Naive thymus-derived CD8-positive, alpha-beta T cell (primary cell): ENCODE measurements around the gene MXRA7. TPM values are rescaled to one million over a fixed set of nuclear protein-coding genes. Genes with fewer than 3 reads are reported as not detected.
"Not testable (repeated sequence)": the region's sequence is repeated elsewhere in the genome, so short reads cannot be mapped to it uniquely, and the experiment has no call there.

Experiments
- ATAC-seq, 2 donors: fragments of 150-1000 bp; cut with Tn5 transposase in 1 of 2; sonication (Bioruptor Pico), chemical (Tn5 transposase) in 1 of 2; 1 replicate in 1 of 2; 2 replicates in 1 of 2; pipeline ENCODE4 v1.10.0; 2021; ENCODE audit warnings: mild to moderate bottlenecking in 2 of 2, moderate library complexity in 2 of 2
- POLR2A ChIA-PET: fragments of 350-600 bp; sonication (Branson Sonifier 250); formaldehyde crosslinking; loops from one replicate; lab custom pipeline; 2021; ENCODE audit warnings: antibody characterized with exemption; lab: Charles Lee
- DNase-seq, 10 donors: peaks; one replicate each; pipeline versions ENCODE4 v3.0.0 to v3.0.0-alpha.2; 2020 to 2022
- H3K27ac Mint-ChIP-seq, 10 donors: one replicate each; pipeline ENCODE4 v1.8.0; 2020 to 2022; ENCODE audit warnings: mild to moderate bottlenecking in 10 of 10, mixed read lengths in 10 of 10, moderate library complexity in 4 of 10, inconsistent platforms in 1 of 10
- H3K27me3 Mint-ChIP-seq, 5 donors: one replicate each; pipeline ENCODE4 v1.8.0; 2021 to 2022; ENCODE audit warnings: mixed read lengths in 5 of 5
- H3K36me3 Mint-ChIP-seq, 3 donors: one replicate each; pipeline ENCODE4 v1.8.0; 2020 to 2022; ENCODE audit warnings: mixed read lengths in 3 of 3, mild to moderate bottlenecking in 2 of 3, inconsistent platforms in 1 of 3
- H3K4me1 Mint-ChIP-seq, 4 donors: one replicate each; pipeline ENCODE4 v1.8.0; 2021 to 2022; ENCODE audit warnings: mixed read lengths in 4 of 4
- H3K4me3 Mint-ChIP-seq, 10 donors: one replicate each; pipeline ENCODE4 v1.8.0; 2020 to 2022; ENCODE audit warnings: mild to moderate bottlenecking in 10 of 10, mixed read lengths in 10 of 10, moderate library complexity in 6 of 10, inconsistent platforms in 1 of 10
- H3K9me3 Mint-ChIP-seq, 9 donors: one replicate each; pipeline ENCODE4 v1.8.0; 2020 to 2022; ENCODE audit warnings: mixed read lengths in 9 of 9, mild to moderate bottlenecking in 3 of 9, inconsistent platforms in 1 of 9, moderate library complexity in 1 of 9
- polyA plus RNA-seq, 3 donors: library from polyadenylated mRNA; unstranded; fragments of 300-500 nt; fragmentation: Illumina TruSeq; gene quantifications; one replicate each; pipeline ENCODE4 v1.2.3, GENCODE V29; 2021
- total RNA-seq, 8 experiments: library from RNA in 2 of 8; stranded (reverse) in 2 of 8; gene quantifications; one replicate each; pipeline ENCODE4 v1.2.3 and lab custom pipeline; 2021 to 2026

The MXRA7 gene, protein sequence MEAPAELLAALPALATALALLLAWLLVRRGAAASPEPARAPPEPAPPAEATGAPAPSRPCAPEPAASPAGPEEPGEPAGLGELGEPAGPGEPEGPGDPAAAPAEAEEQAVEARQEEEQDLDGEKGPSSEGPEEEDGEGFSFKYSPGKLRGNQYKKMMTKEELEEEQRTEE
- total RNA-seq (10 to 100 TPM; 13.9 to 16.3 TPM), polyA plus RNA-seq (10 to 100 TPM in 1 of 3 donors, 1 to 10 TPM in 2; 2.2 to 25.3 (median 5.4) TPM), total RNA-seq (lab: John Stamatoyannopoulos, UW) (2.5 to 19.5 (median 6.7) reads per million in 6 experiments)

- H3K9me3 Mint-ChIP-seq = no peaks in the 10 kb centered on the region
- ATAC-seq = peak; percentile 45 to 54
- H3K36me3 Mint-ChIP-seq = peaks cover 0 to 12% (median 2%) of the 10 kb centered on the region in 3 donors
- peaks cover 19 to 46% (median 42%) of the 10 kb centered on the region in 4 donors for H3K4me1 Mint-ChIP-seq
- POLR2A ChIA-PET = interaction anchor here (0.5 to 7.3 kb wide), 6 partner anchors 14 to 755 kb away, joined by 3 to 93 read pairs (median 5); partner anchors contain the start of genes MFSD11 and SRSF2
- no peaks in the 10 kb centered on the region for H3K27me3 Mint-ChIP-seq
- peak within 1 kb of the TSS in 8 of 10 donors; percentile 23 to 83 (median 68) for H3K27ac Mint-ChIP-seq
- peak within 1 kb of the TSS; percentile 58 to 86 (median 77) for H3K4me3 Mint-ChIP-seq
- peak in 9 of 10 donors; percentile 40 to 79 (median 52) for DNase-seq
Measured at GRCh38 chr17:76710863-76711611, at the start of gene MXRA7. Gene MXRA7, minus strand, starts transcription at chr17:76710965. Its CDS starts 19 bp downstream, at chr17:76710946.

DNA sequence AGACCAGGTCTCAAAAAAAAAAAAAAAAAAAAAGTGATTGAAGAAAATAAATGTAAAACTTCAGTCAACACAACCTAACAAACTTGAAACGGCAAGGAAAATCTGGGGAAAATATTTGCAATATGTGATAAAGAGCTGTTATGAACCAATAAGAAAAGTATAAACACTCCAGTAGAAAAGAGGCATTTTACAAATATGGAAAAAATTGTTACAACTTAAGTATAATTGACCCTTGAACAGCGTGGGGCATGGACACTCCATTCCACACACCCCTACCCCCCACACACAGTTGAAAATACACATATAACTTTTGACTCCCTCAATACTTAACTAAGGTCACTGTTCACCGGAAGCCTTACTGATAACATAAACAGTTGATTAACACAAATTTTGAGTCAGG lies 47.8 kb upstream of the MXRA7 start:
- ATAC-seq = no peak
- H3K27me3 Mint-ChIP-seq = no peaks in the 10 kb centered on the region
- no peaks in the 10 kb centered on the region for H3K9me3 Mint-ChIP-seq
- peaks cover 0 to 2% (median 0%) of the 10 kb centered on the region in 3 donors for H3K36me3 Mint-ChIP-seq
- H3K27ac Mint-ChIP-seq = no peak overlapping the region
- peaks cover 4 to 8% (median 7%) of the 10 kb centered on the region in 4 donors for H3K4me1 Mint-ChIP-seq
- no peak overlapping the region for H3K4me3 Mint-ChIP-seq
- POLR2A ChIA-PET = interaction anchor here (0.6 to 1.1 kb wide), 5 partner anchors 21 to 36 kb away, joined by 3 to 8 read pairs (median 3); partner anchors contain the start of gene MFSD11
- no peak for DNase-seq

GRCh38 chr17:76757256-76757655 lies 46.5 kb upstream of the MXRA7 start:
- H3K4me3 Mint-ChIP-seq = no peak overlapping the region
- peaks cover 12 to 21% (median 19%) of the 10 kb centered on the region in 4 donors for H3K4me1 Mint-ChIP-seq
- no peaks in the 10 kb centered on the region for H3K27me3 Mint-ChIP-seq
- H3K27ac Mint-ChIP-seq = peak overlapping the region in 2 of 10 donors; percentile 70 to 75
- DNase-seq (no peak), ATAC-seq (no peak)
- no peaks in the 10 kb centered on the region for H3K9me3 Mint-ChIP-seq
- H3K36me3 Mint-ChIP-seq = peaks cover 0 to 2% (median 0%) of the 10 kb centered on the region in 3 donors
- POLR2A ChIA-PET = interaction anchor here (6.6 kb wide), 1 partner anchor 20 kb away, joined by 109 read pairs; the partner anchor contains the start of genes MFSD11 and SRSF2

DNA sequence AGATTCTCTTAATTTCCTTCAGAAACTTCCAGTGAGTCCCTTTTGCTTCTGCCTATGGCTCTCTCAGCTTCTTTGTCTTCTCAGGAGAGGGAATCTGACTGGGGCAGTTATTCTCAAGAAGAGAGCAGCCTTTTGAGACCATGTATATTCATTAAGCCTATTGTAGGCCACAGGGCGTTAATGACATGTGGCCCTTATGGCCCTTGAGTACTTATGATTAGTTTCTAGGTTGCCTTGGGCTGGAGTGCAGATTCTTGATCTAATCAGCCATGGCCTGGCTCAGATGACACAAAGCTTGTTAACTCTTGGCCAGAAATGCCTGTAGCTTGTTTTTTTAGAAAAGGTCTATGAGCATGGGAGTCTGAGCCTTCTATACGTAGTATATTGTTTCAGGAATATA lies 44.5 kb upstream of the MXRA7 start:
- H3K27ac Mint-ChIP-seq = peak overlapping the region in 5 of 10 donors; percentile 19 to 99 (median 63)
- POLR2A ChIA-PET = interaction anchor here (1.2 to 6.6 kb wide), 2 partner anchors 18 to 29 kb away, joined by 3 to 109 read pairs; partner anchors contain the start of genes JMJD6, METTL23, MFSD11 and SRSF2
- H3K4me1 Mint-ChIP-seq = peaks cover 14 to 25% (median 24%) of the 10 kb centered on the region in 4 donors
- H3K4me3 Mint-ChIP-seq = no peak overlapping the region
- ATAC-seq = no peak
- H3K27me3 Mint-ChIP-seq = no peaks in the 10 kb centered on the region
- no peaks in the 10 kb centered on the region for H3K9me3 Mint-ChIP-seq
- peaks cover 0 to 2% (median 0%) of the 10 kb centered on the region in 3 donors for H3K36me3 Mint-ChIP-seq
- DNase-seq = no peak

- Mint-ChIP-seq H3K4me3 (peak overlapping the region; percentile 84 to 96 (median 90)), H3K27ac (peak overlapping the region; percentile 90 to 100 (median 99)), H3K36me3 (peaks cover 0 to 15% (median 0%) of the 10 kb centered on the region in 3 donors), H3K9me3 (no peaks in the 10 kb centered on the region), H3K27me3 (no peaks in the 10 kb centered on the region), H3K4me1 (peaks cover 14 to 25% (median 24%) of the 10 kb centered on the region in 4 donors)
- peak; percentile 90 to 94 for ATAC-seq
- DNase-seq = peak in 9 of 10 donors; percentile 23 to 92 (median 71)
- POLR2A ChIA-PET = interaction anchor here (0.6 to 6.6 kb wide), 13 partner anchors 9 to 1742 kb away, joined by 3 to 109 read pairs (median 4); partner anchors contain the start of genes JMJD6, METTL23, MFSD11 and SEC14L1
Measured at GRCh38 chr17:76753061-76753961, 42.5 kb upstream of the MXRA7 start.

- ATAC-seq = peak in 1 of 2 donors; percentile 59
- Mint-ChIP-seq H3K4me3 (peak overlapping the region in 9 of 10 donors; percentile 37 to 84 (median 67)), H3K36me3 (peaks cover 0 to 21% (median 0%) of the 10 kb centered on the region in 3 donors), H3K27ac (peak overlapping the region; percentile 90 to 100 (median 99)), H3K27me3 (no peaks in the 10 kb centered on the region), H3K9me3 (no peaks in the 10 kb centered on the region), H3K4me1 (peaks cover 12 to 25% (median 24%) of the 10 kb centered on the region in 4 donors)
- DNase-seq = peak in 4 of 10 donors; percentile 8 to 67 (median 32)
- POLR2A ChIA-PET = interaction anchor here (0.6 to 6.6 kb wide), 7 partner anchors 14 to 560 kb away, joined by 3 to 109 read pairs (median 8); partner anchors contain the start of genes JMJD6, METTL23, MFSD11 and SEC14L1
Measured at GRCh38 chr17:76752006-76752405, 41.2 kb upstream of the MXRA7 start.

- no peaks in the 10 kb centered on the region for H3K27me3 Mint-ChIP-seq
- POLR2A ChIA-PET = interaction anchor here (0.7 to 6.6 kb wide), 4 partner anchors 14 to 24 kb away, joined by 4 to 109 read pairs (median 16); partner anchors contain the start of genes JMJD6, METTL23, MFSD11 and SRSF2
- H3K36me3 Mint-ChIP-seq = peaks cover 0 to 26% (median 4%) of the 10 kb centered on the region in 3 donors
- peak overlapping the region in 1 of 10 donors; percentile 75 for H3K4me3 Mint-ChIP-seq
- no peaks in the 10 kb centered on the region for H3K9me3 Mint-ChIP-seq
- H3K4me1 Mint-ChIP-seq = peaks cover 12 to 25% (median 24%) of the 10 kb centered on the region in 4 donors
- ATAC-seq (no peak), DNase-seq (no peak)
- peak overlapping the region in 7 of 10 donors; percentile 72 to 100 (median 99) for H3K27ac Mint-ChIP-seq
Measured at GRCh38 chr17:76751416-76751993, 40.7 kb upstream of the MXRA7 start.

DNA sequence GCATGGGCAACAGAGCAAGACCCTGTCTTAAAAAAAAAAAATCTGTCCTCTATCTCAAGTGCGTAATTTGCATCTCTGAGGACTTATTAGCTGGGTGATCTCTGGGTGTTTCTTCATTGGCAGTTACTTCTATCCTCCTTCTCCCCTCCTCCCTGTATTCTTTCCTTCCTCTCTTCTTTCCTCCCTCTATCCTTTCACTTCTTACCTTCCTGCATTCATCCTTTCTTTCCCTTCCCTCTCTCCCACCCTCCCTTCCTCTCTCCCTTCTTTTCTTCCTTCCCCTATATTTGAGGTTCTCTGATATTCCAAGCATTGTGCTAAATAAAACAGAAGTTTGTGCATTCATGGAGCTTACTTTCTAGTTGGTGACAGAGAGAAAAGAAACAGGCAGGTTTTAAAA lies 37.9 kb upstream of the MXRA7 start:
- ATAC-seq (no peak), DNase-seq (no peak)
- peaks cover 11 to 20% (median 18%) of the 10 kb centered on the region in 4 donors for H3K4me1 Mint-ChIP-seq
- no peak overlapping the region for H3K4me3 Mint-ChIP-seq
- peaks cover 0 to 53% (median 21%) of the 10 kb centered on the region in 3 donors for H3K36me3 Mint-ChIP-seq
- no peaks in the 10 kb centered on the region for H3K27me3 Mint-ChIP-seq
- no peaks in the 10 kb centered on the region for H3K9me3 Mint-ChIP-seq
- peak overlapping the region in 2 of 10 donors; percentile 20 to 59 for H3K27ac Mint-ChIP-seq
- POLR2A ChIA-PET = interaction anchor here (0.7 to 3.8 kb wide), 5 partner anchors 11 to 1116 kb away, joined by 3 to 27 read pairs (median 3); partner anchors contain the start of genes MFSD11 and SRSF2

GRCh38 chr17:76747716-76748363 lies 37.1 kb upstream of the MXRA7 start:
- peaks cover 5 to 11% (median 10%) of the 10 kb centered on the region in 4 donors for H3K4me1 Mint-ChIP-seq
- POLR2A ChIA-PET = interaction anchor here (0.8 to 3.8 kb wide), 4 partner anchors 10 to 1209 kb away, joined by 3 to 27 read pairs (median 4); partner anchors contain the start of genes MFSD11 and SRSF2
- no peak for ATAC-seq
- H3K27ac Mint-ChIP-seq = no peak overlapping the region
- no peaks in the 10 kb centered on the region for H3K27me3 Mint-ChIP-seq
- H3K36me3 Mint-ChIP-seq = peaks cover 0 to 60% (median 21%) of the 10 kb centered on the region in 3 donors
- H3K4me3 Mint-ChIP-seq = no peak overlapping the region
- DNase-seq = no peak
- H3K9me3 Mint-ChIP-seq = no peaks in the 10 kb centered on the region

DNA sequence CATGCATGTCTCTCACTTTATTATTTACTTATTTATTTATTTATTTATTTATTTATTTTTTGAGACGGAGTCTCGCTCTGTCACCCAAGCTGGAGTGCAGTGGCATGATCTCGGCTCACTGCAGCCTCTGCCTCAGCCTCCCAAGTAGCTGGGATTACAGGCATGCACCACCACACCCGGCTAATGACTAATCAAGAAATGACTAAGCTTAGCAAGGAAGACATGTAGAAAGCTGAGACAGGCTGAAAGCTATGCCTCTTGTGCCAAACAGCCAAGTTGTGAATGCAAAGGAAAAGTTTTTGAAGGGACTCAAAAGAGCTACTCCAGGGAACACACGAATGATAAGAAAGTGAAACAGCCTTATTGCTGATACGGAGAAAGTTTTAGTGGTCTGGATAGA lies 35.0 kb upstream of the MXRA7 start:
- not testable (repeated sequence) for DNase-seq, H3K4me3 Mint-ChIP-seq, H3K9me3 Mint-ChIP-seq, H3K4me1 Mint-ChIP-seq, ATAC-seq, H3K27me3 Mint-ChIP-seq
- H3K27ac Mint-ChIP-seq = peak overlapping the region in 1 of 10 donors; percentile 27
- POLR2A ChIA-PET = interaction anchor here (3.8 kb wide), 1 partner anchor 8 kb away, joined by 27 read pairs; the partner anchor contains the start of genes MFSD11 and SRSF2
- H3K36me3 Mint-ChIP-seq = peaks cover 5 to 78% (median 23%) of the 10 kb centered on the region in 3 donors
